Measurements from ENCODE around the gene TMX3. TPM values are rescaled to one million over a fixed set of nuclear protein-coding genes. Genes with fewer than 3 reads are reported as not detected.

TMX3 gene
- total RNA-seq, 1 donor from 2014 or later, result 64.6 TPM

GRCh38 chr18:68742206-68742605 lies 27.3 kb upstream of the TMX3 start:
- no peaks in the 10 kb centered on the region for H3K79me2 ChIP-seq (ENCODE audit: insufficient read depth, low read length)
- TF ChIP-seq CTCF (IDR thresholded peaks at IDR 0.05; ENCODE audit: insufficient read depth, low read depth, low read length), result no peak
- TF ChIP-seq EZH2 (IDR thresholded peaks at IDR 0.05; ENCODE audit: insufficient read depth, low read length), result no peak
- Mint-ChIP-seq H3K36me3 (ENCODE audit: low read depth, unreplicated experiment) (no peaks in the 10 kb centered on the region), H3K4me1 (ENCODE audit: low read depth, unreplicated experiment) (no peaks in the 10 kb centered on the region), H3K4me3 (ENCODE audit: unreplicated experiment) (no peak overlapping the region), H3K27ac (ENCODE audit: unreplicated experiment) (no peak overlapping the region), H3K9me3 (ENCODE audit: unreplicated experiment) (no peaks in the 10 kb centered on the region), H3K27me3 (ENCODE audit: low read depth, unreplicated experiment) (no peaks in the 10 kb centered on the region)
- no peaks in the 10 kb centered on the region for H3K27me3 ChIP-seq (ENCODE audit: insufficient read depth, low read length)
- no peak for FAIRE-seq
- H4K20me1 ChIP-seq (ENCODE audit: insufficient read depth, low read length), result no peaks in the 10 kb centered on the region
- H3K36me3 ChIP-seq (ENCODE audit: insufficient read depth, low read length), result no peaks in the 10 kb centered on the region
- no peaks in the 10 kb centered on the region for H3K4me1 ChIP-seq (ENCODE audit: insufficient read depth, low read length)
- no peak overlapping the region for H3K27ac ChIP-seq (ENCODE audit: low read depth, low read length)
- H3K9ac ChIP-seq (ENCODE audit: low read length), result no peak overlapping the region
- H2AFZ ChIP-seq (ENCODE audit: low read depth, low read length), result no peak overlapping the region
- no peak overlapping the region for H3K4me2 ChIP-seq (ENCODE audit: low read length)
- H3K9me3 ChIP-seq (ENCODE audit: insufficient read depth, low read depth, low read length), result no peaks in the 10 kb centered on the region
- DNase-seq (ENCODE audit: low read depth), result no peak
- H3K4me3 ChIP-seq (ENCODE audit: insufficient read depth, low read depth, low read length), result no peak overlapping the region

DNA sequence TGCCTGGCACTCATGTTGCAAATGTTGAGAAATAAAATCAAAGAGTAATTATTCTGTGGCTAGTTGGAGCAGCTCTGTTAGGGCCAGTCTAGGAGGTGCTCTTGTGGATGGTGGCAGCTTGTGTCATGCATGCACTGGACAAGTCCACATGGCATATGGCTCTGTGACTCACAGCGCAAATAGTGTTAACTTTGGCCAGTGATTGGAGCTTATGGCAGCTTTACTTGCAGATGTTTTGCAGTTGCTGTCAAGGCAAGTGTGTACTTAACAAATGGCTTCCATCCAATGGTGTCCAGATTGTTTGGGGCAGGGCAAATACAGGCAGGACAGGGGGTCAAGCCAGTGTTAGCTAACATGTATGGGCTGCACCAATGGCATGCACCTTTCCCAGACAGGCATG lies 26.1 kb upstream of the TMX3 start:
- Histone ChIP-seq H3K27me3 (ENCODE audit: insufficient read depth, low read length) (no peaks in the 10 kb centered on the region), H3K4me1 (ENCODE audit: insufficient read depth, low read length) (no peaks in the 10 kb centered on the region), H3K9me3 (ENCODE audit: insufficient read depth, low read depth, low read length) (no peaks in the 10 kb centered on the region), H3K4me3 (ENCODE audit: insufficient read depth, low read depth, low read length) (no peak overlapping the region), H3K27ac (ENCODE audit: low read depth, low read length) (no peak overlapping the region), H2AFZ (ENCODE audit: low read depth, low read length) (no peak overlapping the region), H3K9ac (ENCODE audit: low read length) (no peak overlapping the region), H3K79me2 (ENCODE audit: insufficient read depth, low read length) (no peaks in the 10 kb centered on the region), H3K36me3 (ENCODE audit: insufficient read depth, low read length) (no peaks in the 10 kb centered on the region), H4K20me1 (ENCODE audit: insufficient read depth, low read length) (no peaks in the 10 kb centered on the region), H3K4me2 (ENCODE audit: low read length) (no peak overlapping the region)
- Mint-ChIP-seq H3K27ac (ENCODE audit: unreplicated experiment) (no peak overlapping the region), H3K4me3 (ENCODE audit: unreplicated experiment) (no peak overlapping the region), H3K4me1 (ENCODE audit: low read depth, unreplicated experiment) (no peaks in the 10 kb centered on the region), H3K27me3 (ENCODE audit: low read depth, unreplicated experiment) (no peaks in the 10 kb centered on the region), H3K36me3 (ENCODE audit: low read depth, unreplicated experiment) (no peaks in the 10 kb centered on the region), H3K9me3 (ENCODE audit: unreplicated experiment) (no peaks in the 10 kb centered on the region)
- no peak for TF ChIP-seq EZH2 (IDR thresholded peaks at IDR 0.05; ENCODE audit: insufficient read depth, low read length)
- no peak for TF ChIP-seq CTCF (IDR thresholded peaks at IDR 0.05; ENCODE audit: insufficient read depth, low read depth, low read length)
- FAIRE-seq (no peak), DNase-seq (ENCODE audit: low read depth) (no peak)

- FAIRE-seq (no peak), DNase-seq (ENCODE audit: low read depth) (no peak)
- Histone ChIP-seq H3K9me3 (ENCODE audit: insufficient read depth, low read depth, low read length) (no peaks in the 10 kb centered on the region), H3K4me3 (ENCODE audit: insufficient read depth, low read depth, low read length) (no peak overlapping the region), H3K27me3 (ENCODE audit: insufficient read depth, low read length) (no peaks in the 10 kb centered on the region), H4K20me1 (ENCODE audit: insufficient read depth, low read length) (no peaks in the 10 kb centered on the region), H2AFZ (ENCODE audit: low read depth, low read length) (no peak overlapping the region), H3K36me3 (ENCODE audit: insufficient read depth, low read length) (no peaks in the 10 kb centered on the region), H3K4me2 (ENCODE audit: low read length) (no peak overlapping the region), H3K9ac (ENCODE audit: low read length) (no peak overlapping the region), H3K27ac (ENCODE audit: low read depth, low read length) (no peak overlapping the region), H3K79me2 (ENCODE audit: insufficient read depth, low read length) (no peaks in the 10 kb centered on the region), H3K4me1 (ENCODE audit: insufficient read depth, low read length) (peaks cover 5% of the 10 kb centered on the region)
- Mint-ChIP-seq H3K4me1 (ENCODE audit: low read depth, unreplicated experiment) (no peaks in the 10 kb centered on the region), H3K4me3 (ENCODE audit: unreplicated experiment) (no peak overlapping the region), H3K27ac (ENCODE audit: unreplicated experiment) (no peak overlapping the region), H3K36me3 (ENCODE audit: low read depth, unreplicated experiment) (no peaks in the 10 kb centered on the region), H3K9me3 (ENCODE audit: unreplicated experiment) (no peaks in the 10 kb centered on the region), H3K27me3 (ENCODE audit: low read depth, unreplicated experiment) (no peaks in the 10 kb centered on the region)
- TF ChIP-seq EZH2 (IDR thresholded peaks at IDR 0.05; ENCODE audit: insufficient read depth, low read length) (no peak), CTCF (IDR thresholded peaks at IDR 0.05; ENCODE audit: insufficient read depth, low read depth, low read length) (no peak)
Measured at GRCh38 chr18:68739462-68739861, 24.6 kb upstream of the TMX3 start.

Data from astrocyte (in vitro differentiated cells and primary cell).